GM19328 (cell line): ENCODE measurements around the gene ROBO1.

ENCODE experiments used
- ATAC-seq: cut with Tn5 transposase; IDR thresholded peaks from one replicate; pipeline ENCODE4 v1.9.1; 2021; ENCODE audit warnings: mild to moderate bottlenecking, moderate library complexity; ENCODE audit not compliant: unreplicated experiment

Gene ROBO1

DNA sequence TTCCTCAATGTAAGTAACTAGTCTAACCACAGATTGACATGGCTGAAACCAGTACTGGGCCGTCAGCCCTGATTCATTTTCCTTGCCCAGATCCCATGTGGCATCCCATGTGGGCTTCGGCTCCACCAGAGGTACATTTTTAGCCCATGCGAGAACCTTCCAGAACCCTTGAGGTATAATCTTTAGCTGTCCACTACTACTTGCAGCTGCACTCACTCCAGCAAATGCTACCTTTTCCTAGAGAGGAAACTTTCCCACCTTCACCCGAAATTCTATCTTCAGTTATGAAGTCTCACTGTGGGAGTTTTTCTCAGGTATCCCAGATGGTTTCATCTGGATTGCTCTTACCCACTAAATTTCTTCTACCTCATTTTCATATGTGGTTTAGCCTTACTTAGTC is 907.2 kb downstream of the ROBO1 start:
- no peak for ATAC-seq

DNA sequence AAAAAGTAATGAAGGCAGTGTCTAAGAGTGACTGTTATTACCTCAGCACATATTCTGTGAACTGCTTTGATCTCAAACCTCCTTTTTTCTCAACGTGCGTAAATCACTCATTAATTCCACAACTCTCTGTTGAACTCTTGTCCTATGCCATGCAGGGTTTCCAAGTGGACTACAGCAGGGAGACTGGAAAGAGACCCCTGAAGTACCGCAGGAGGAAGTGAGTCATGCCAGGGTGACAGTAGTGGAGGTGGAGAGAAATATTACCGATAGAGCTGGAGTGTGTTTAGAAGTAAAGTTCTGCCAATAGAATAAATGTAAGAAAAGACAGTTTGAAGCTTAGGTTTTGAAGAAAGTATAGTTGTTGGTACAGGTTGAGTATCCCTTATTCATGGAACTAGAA is 908.9 kb downstream of the ROBO1 start:
- ATAC-seq, result no peak

DNA sequence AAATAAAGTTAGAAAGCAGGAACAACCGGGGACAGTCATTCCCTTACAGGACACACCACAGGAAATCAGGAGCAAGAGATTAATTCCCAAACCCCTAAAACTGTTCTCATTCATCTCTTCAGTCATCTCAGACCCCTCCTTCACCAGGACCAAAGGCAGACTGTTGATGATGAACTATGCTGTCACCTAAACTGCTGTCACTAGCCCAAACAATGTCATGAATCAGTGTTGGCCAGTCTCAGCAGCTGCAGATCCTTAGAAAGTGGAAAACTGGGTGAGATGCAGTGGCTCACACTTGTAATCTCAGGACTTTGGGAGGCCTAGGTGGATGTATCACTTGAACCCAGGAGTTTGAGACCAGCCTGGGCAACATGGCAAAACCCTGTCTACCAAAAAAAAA is 909.6 kb downstream of the ROBO1 start:
- ATAC-seq, result no peak

DNA sequence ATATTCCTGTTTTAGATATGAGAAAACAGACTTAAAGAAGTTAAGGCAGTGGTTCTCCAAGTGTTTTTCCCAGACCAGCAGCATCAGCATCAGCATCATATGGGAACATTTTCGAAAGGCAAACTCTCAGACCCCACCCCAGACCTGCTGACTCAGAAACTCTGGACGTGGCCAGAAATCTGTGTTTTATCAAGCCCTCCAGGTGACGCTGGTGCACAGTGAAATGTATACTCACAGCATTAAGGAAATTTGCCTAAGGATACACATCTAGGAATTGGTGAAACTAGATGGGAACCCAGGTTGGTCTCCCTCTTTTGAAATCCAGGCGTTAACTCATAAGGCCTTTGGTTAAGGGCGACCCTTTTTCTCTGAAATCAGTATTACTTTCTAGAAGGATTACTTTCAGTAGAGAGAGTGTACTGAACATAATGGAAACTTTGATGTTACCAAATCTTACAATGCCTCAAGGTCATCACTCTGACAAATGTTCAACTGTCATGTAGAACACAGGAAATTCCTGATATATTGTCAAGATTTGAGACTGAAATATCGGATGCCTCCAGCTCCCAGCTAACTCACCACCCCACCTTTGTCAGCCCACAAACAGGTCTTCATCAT is 910.2 kb downstream of the ROBO1 start:
- no peak for ATAC-seq

DNA sequence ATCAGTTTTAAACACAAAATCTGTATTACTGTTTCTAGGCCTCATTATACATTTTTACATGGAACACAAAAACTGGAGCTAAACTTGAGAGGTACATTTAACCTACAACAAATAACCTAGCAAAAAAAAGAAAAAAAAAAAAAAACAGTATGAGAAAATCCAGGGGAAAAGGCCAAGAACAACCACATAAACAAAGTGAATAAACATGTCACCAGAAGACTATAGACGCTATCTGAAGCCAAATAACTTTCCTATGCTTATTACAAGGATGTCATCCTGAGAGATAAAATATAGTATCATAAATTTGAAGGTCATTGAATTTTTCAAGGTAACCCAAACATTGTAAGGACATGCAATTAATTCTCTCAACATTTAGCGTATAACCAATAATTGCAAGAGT is 911.6 kb downstream of the ROBO1 start:
- ATAC-seq, result no peak

DNA sequence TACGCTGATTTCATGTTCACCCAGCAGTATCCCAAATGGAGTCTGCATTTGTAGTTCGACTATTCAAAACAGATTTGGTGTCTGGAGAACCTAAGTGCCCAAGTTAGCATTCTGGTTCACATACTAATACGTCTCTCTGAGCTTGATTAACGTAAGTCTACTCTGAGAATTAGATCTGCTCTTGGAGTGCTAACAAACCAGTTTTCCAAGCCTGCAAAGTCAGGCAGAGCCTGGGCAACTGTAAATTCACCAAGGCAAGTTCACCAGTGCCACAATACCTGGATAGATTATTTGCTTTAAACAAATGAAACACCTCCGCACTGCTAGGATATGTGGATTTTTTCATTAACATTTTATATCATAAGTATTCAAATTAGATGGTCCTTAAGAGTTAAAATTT is 912.6 kb downstream of the ROBO1 start:
- ATAC-seq, result no peak

DNA sequence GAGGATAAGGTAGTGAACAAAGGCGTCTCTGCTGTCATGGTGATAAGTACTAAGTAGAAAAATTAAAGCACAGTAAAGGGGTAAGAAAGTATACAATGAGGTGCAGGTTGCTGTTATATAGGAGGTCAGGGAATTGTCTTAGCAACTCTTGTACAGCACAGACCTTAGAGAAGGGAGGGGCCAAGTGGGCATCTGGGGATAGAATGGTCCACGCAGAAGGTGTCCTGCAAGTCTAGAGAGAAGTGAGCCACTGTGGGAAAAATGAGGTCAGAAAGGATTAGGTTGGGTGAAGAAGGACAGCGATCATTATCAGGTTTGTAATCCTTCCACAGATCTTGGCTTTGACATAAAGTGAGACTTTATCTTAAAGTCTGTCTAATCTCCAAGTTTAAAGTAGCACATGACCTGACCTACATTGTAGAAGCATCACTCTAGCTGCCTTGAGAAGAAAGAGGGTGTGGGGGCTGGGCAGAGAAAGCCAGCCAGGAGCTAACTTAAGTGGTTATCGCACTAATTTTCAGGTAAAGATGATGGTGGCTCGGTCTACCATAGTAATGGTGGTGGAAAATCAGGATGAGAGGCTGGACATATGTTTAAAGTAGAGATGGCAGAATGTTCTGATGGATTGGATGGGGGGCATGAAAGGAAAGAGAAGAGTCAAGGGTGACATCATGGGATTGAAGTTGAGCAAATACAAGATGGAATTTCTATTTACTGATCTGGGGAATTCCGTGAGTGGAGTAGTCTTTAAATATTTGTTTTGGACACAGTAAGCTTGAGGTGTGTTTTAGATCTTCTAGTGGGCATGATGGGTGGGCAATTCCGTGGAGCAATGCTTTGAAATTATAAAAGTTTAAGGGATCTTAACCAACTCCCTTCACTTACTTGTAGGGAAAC is 919.2 kb downstream of the ROBO1 start:
- no peak for ATAC-seq

GRCh38 chr3:78847603-78848002 is 920.2 kb downstream of the ROBO1 start:
- no peak for ATAC-seq

GRCh38 chr3:78847203-78847602 is 920.6 kb downstream of the ROBO1 start:
- ATAC-seq, result no peak

DNA sequence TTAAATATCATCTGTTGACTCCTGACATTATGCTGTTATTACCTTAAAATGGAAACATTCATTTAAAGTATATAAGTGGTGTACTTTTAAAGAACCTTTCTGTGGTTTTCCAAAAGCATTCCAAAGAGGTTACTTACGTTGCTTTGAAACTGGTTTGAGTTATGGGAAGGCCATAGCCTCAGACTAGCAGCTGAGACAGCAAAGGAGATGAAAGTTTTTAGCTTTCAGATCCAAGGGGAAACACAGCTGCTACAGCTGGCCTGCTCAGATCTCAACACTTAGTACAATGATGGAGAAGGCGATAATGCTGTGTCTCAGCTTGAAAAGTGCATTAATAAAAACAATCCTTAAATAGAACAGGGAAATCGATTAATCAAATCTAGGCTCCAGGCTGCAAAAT is 921.1 kb downstream of the ROBO1 start:
- no peak for ATAC-seq

- no peak for ATAC-seq
Measured at GRCh38 chr3:78845605-78846004, 922.2 kb downstream of the ROBO1 start.

- ATAC-seq, result no peak
Measured at GRCh38 chr3:78844307-78844706, 923.5 kb downstream of the ROBO1 start.

DNA sequence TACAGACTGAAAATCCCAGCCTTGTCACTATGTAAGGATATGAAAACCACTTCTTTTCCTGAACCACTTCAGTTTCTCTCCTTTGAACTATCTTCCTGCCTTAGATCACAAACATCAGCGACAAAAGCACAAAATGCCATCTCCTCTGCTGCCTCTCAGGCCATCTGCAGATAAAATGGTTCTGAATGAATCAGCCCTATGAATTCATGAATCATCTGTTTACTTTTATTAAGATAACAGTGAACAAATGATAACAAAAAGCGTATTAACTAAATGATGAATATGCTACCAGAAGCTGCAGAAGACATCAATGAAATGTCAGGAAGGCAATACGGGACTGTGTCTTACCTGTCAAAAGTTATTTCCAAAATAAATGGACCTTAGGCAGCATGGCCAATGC is 928.1 kb downstream of the ROBO1 start:
- no peak for ATAC-seq

GRCh38 chr3:78838362-78838761 is 929.4 kb downstream of the ROBO1 start:
- no peak for ATAC-seq

- ATAC-seq, result no peak
Measured at GRCh38 chr3:78834910-78835309, 932.9 kb downstream of the ROBO1 start.

- no peak for ATAC-seq
Measured at GRCh38 chr3:78832785-78833204, 935.0 kb downstream of the ROBO1 start.

- ATAC-seq, result no peak
Measured at GRCh38 chr3:78831446-78831972, 936.3 kb downstream of the ROBO1 start.

GRCh38 chr3:78830470-78830869 is 937.3 kb downstream of the ROBO1 start:
- ATAC-seq, result no peak

- no peak for ATAC-seq
Measured at GRCh38 chr3:78827618-78828017, 940.2 kb downstream of the ROBO1 start.

DNA sequence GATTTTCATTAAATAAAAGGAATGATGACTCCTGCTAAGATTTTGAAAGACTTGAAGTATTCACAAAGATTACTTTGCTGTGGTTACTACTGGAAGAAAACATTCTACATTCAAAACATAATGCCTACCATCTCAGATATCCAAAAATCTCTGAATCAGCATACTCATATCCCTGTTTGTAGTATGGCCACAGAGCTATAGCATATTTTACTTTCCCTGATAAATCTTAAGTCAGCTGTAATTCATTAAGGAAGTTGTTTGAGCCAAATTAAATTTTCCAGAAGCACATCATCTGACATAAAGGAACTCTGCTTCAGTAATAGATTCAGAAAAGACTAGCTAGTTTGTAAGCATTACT is 942.0 kb downstream of the ROBO1 start:
- ATAC-seq, result no peak

GRCh38 chr3:78825118-78825857 is 942.5 kb downstream of the ROBO1 start:
- no peak for ATAC-seq

- no peak for ATAC-seq
Measured at GRCh38 chr3:78823859-78824258, 943.9 kb downstream of the ROBO1 start.
